ENCODE data around the gene MAGED2. TPM values are rescaled to one million over a fixed set of nuclear protein-coding genes. Genes with fewer than 3 reads are reported as not detected.
"Not testable (repeated sequence)": the region's sequence is repeated elsewhere in the genome, so short reads cannot be mapped to it uniquely, and the experiment has no call there.

MAGED2 gene
- total RNA-seq, 1 experiment from 2014 or later: 60.3 TPM

DNA sequence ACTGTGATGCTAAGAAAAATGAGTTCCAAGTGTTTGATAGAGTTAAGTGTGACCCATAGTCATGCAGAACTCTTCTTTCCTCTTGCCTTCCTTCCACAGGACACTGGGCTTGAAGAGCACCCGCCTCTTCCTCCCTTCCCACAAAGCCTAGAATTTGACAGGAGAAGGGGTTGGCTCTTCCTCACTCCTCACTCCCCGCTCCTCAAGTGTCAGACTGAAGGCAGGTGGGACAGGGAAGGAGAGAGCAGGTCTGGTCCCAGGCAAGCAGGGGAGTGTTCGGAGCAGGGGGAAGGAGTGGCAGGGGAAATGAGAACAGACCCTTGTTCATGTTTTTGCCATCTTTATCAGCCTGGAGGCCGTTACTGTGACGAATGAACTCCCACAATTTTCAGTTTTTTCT lies 10.7 kb downstream of the MAGED2 start:
- no peak for DNase-seq (ENCODE audit: extremely low read depth, low read depth)

DNA sequence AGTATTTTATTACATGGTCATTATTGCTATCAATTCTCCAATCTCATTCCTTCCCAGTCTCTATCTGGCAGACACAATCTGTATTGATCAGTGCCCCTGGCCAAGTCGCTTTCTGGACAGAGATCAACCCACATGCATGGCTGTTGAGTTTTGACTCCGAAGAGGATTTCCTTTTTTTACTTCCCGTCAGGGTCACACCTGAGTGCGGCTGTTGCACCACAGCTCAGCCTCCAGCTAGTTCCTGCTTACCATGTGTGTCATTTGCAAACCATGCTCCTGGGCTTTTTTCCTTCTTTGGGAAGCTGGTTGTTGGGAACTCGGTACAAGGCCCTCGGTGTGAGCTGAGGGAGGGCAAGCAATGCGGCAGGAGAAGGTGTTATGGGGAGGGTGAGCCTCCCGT lies 11.7 kb downstream of the MAGED2 start:
- DNase-seq (ENCODE audit: extremely low read depth, low read depth): no peak

DNA sequence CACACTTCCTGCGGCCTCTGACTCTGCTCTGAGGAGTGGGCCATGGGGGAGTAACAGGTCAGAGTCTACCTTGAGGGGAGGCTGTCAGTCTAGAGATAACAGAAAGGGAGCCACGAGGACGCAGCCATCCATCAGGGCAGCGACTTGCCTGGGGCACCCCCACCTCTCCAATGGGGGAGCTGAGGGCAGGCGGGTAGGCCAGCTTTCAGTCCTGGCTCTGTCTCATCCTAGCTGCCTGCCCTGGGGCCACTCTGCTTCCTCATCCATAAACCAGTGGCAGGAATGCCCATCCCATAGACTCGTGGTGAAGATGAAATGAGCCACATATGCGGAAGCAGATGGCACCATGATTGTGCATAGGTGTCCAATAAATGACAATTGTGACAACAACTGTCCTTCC lies 13.2 kb downstream of the MAGED2 start:
- DNase-seq (ENCODE audit: extremely low read depth, low read depth): no peak

DNA sequence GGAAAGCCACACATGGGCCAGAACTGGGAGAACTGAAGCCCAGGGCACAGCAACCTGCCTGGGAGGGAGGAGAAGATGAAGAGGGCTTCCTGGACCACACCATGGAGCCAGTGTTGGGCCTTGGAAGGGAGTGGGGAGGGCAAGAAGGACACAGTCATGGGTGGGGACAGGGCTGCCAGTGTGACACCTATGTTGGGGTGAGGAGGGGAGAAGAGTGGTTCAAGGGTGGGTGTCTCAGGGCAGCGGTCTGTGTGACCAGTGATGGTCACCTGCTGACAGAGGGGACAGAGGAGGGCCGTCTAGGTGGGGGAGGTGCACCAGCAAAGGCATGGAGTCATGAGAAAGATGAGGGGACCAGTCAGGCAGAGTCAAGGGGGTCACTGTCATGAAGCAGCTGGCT lies 13.8 kb downstream of the MAGED2 start:
- DNase-seq (ENCODE audit: extremely low read depth, low read depth): no peak

DNA sequence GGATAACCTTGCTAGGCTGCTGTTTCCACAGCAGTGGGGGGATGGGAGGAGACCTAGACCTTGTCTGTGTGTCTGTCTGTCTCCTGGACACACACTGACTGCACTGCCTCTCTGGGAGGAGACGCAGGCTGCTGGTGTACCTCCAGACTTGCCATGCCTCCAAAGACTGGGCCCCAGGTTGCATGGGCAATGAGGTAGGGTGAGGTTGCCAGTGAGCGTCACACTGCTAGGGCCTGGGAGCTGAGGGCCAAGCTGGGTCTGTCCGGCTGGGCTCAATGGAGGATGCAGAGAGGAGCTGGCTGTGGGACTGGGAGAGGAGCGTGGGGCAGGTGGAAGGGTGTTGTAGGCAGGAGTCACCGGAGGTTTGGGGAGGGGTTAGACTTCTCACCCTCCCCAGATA lies 16.6 kb downstream of the MAGED2 start:
- DNase-seq (ENCODE audit: extremely low read depth, low read depth): no peak

DNA sequence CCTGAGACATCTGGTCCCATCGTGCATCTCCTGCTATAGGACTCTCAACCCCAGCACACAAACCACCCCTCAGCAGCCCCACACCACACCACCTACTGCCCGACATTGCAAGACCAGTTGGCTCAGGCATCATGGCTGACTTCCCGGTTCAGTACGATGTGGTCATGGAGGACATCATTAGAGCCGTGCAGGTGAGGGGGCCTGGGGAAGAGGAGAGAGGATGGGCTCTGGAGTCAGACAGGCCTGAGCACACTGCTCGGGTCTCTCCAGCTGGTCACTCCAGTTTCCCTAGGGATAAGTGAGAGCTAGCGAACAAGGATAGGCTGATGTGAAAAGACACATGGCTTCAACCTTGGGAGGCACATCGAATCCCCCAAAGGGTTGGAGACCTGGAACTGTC lies 17.2 kb downstream of the MAGED2 start:
- DNase-seq (ENCODE audit: extremely low read depth, low read depth): no peak

DNA sequence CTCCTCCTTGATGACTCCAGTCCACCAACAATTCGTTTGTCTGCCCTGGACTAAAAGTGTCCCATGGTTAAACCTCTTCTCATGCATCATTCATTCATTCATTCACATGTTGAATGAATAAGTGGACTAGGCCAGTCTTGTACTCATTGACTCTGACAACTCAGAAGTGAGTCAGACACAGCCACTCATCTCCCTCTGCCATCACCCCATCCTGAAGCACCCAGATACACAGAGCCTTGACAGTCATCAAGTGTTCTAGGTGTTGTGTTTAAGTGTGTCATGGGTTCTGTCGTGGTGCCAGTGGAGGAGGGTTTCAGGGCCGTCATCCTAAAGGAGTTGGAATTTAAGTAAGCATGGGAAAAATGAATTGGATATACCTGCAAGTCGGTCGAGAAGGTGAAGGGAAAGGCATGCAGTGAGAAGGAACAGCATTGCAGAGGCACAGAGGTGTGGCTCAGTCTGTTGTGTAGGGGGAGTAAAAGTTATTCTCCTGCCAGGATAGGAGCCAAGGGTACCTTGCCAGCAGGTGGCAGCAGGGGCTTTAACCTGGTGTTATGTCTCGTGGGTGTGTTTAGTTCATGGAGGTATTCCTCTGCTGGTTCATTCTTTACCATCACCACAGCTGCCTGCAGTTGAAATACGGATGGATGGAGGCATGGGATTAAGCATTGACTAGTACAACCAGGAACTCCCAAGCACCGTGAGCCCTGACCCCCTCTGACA lies 18.3 kb downstream of the MAGED2 start:
- DNase-seq (ENCODE audit: extremely low read depth, low read depth): no peak

DNA sequence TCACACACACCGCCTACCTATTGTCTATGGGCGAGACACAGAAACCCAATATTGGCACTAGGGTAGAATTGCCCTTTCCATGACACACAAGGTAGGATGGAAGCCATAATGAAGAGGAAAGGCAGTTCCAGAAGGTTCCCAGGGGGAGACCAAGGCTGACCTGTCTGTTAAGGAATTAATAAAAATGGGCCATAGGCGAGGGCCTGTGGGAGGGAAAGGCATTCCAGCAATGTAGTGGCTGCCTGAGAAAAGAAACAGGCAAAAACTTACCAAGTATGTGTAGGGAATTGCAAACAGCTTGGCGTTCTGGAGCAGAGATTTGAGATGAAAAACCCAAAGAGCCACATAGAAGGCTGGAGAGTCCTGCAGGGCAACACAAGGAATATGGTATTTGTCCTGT lies 19.1 kb downstream of the MAGED2 start:
- DNase-seq (ENCODE audit: extremely low read depth, low read depth): no peak

DNA sequence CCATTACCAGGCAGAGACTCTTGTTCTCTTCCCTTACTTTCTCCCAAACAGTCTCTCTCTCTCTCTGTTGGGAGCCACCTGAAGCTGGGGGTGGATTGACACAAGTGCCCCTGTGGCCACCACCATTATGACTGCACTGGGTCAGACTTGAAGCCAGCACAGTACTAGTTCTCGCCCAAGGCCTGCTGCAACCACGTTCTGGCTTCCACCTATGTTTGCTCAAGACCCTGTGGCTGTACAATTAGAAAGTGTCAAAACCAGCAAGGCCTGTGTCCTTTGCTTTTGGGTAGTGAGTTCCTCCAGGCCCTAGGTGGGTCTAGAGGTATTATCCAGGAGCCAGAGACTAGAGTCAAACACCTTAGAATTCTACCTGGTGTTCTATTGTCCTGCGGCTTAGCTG lies 31.0 kb downstream of the MAGED2 start:
- no peak for DNase-seq (ENCODE audit: extremely low read depth, low read depth)

DNA sequence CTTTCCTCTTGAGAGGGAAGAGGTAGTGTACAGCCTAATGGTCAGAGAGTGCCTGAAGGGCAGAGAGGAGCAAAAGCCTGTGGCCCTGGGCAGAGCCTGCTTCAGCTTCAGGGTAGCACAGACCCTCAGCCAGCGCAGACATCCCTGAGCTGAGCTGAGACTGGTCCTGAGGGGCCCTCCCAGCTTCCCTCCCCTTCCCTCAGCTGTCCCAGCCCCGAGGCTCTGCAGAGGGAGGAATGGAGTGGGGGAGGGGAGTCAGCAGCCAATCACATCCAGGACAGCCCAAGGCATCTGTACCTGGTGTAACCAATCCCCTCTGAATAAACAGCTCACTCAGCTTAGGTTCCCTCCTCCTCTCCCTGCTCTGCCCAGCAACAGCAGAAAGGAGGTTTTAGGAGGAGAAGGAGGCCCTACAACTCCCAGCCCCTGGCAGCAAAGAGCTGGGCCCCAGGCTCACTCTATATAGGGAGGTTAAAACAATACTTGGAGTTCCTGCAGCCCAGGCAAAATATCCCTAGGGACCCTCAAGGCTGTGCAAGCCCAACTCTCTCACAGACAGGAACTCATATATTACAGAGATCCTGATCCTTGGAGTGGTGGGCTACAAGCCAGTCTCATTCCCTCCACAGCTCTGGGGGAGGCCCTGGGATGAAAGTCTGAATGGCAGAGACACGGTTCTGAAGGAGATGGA lies 33.8 kb downstream of the MAGED2 start:
- not testable (repeated sequence) for DNase-seq (ENCODE audit: extremely low read depth, low read depth)

DNA sequence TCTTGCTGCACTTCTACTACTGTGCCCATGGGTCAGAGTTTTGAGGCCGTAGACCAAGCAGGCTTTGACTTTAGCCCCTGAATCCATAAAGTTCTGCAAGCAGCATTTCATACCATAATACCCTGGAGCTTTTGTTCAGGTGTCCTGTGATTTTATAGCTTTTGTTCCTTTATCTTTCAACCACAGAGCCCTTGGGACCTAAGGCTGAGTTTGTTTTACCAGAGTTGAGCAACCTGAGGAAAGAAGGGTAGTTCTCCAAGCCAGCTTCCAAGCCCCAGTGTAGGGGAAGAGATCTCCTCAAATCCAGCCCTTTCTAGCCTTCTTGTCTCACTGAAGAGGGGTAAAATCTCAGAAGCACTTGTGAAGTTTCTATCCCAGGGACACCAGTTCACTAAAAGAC lies 35.1 kb downstream of the MAGED2 start:
- DNase-seq (ENCODE audit: extremely low read depth, low read depth): no peak

DNA sequence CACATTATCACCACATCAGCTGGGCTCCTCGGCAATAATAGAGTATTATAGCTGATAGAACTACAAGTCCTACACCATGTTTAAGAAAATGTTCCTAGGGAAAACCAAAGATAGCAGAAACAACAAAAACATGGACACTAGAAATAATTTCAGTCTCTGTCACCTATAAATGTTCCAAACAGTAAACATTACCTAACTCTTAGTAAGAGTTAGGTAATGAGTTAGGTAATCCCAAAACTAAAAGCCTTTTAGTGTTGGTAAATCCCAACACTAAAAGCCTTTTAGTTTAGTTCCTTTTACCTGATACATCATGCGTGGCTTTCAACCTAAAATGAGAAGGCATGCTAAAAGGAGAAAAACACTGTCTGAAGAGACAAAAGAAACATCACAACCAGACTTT lies 35.5 kb downstream of the MAGED2 start:
- DNase-seq (ENCODE audit: extremely low read depth, low read depth): no peak

DNA sequence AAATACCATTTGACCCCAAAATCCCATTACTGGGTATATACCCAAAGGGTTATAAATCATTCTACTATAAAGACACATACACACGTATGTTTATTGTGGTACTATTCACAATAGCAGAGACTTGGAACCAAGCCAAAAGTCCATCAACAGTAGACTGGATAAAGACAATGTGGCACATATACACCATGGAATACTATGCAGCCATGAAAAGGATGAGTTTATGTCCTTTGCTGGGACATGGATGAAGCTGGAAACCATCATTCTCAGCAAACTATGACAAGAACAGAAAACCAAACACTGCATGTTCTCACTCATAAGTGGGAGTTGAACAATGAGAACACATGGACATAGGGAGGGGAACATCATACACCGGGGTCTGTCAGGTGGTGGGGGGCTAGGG lies 40.2 kb downstream of the MAGED2 start:
- DNase-seq (ENCODE audit: extremely low read depth, low read depth): not testable (repeated sequence)

DNA sequence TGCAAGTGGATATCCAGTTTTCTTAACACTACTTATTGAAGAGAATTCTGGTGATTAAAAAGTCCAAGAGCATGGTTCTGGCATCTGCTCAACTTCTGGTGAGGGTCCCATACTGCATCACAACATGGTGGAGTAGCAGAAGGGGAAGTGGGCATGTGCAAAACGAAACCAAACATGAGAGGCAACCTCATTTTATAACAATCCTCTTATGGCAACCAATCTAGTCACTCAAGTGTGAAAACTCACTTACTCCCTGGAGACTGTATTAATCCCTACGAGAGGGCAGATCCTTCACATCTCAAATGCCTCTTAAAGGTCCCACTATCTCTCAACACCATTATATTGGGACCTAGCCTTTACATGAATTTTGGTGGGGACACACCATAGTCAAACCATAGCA lies 57.7 kb downstream of the MAGED2 start:
- no peak for DNase-seq (ENCODE audit: extremely low read depth, low read depth)

Small RNAs within 50 kb of the gene (small RNA-seq; reads per million reads assigned to genes)
- gene AL049732.1 (0 reads per million in 2 experiments), gene SNORA11 (2.3 to 5.5 reads per million in 2 experiments)

Other genes starting within 250 kb of the MAGED2 start
- 0.02 and 0.03 TPM in 2 replicates for gene ITIH6, start 9.5 kb upstream of the MAGED2 start, total RNA-seq (2014; rRNA removed; shearing (Covaris generic))
- 0.22 and 0.89 TPM in 2 replicates for gene TRO, start 113.1 kb downstream of the MAGED2 start, total RNA-seq (2014; rRNA removed; shearing (Covaris generic))
- gene PFKFB1, start 186.4 kb downstream of the MAGED2 start, total RNA-seq (2014; rRNA removed; shearing (Covaris generic)): 0.35 TPM in 1 of 2 replicates, not detected in the other
- 15.3 and 17.4 TPM in 2 replicates for gene APEX2, start 192.6 kb downstream of the MAGED2 start, total RNA-seq (2014; rRNA removed; shearing (Covaris generic))
- not detected in 2 replicates for gene ALAS2, start 223.2 kb downstream of the MAGED2 start, total RNA-seq (2014; rRNA removed; shearing (Covaris generic))